Natural killer cell (primary cell): Measurements from ENCODE around the gene LTC4S. TPM values are rescaled to one million over a fixed set of nuclear protein-coding genes. Genes with fewer than 3 reads are reported as not detected.

Source experiments
- ATAC-seq, 3 donors: fragments of 150-1000 bp in 2 of 3; fragments of 200-7000 bp in 1 of 3; cut with Tn5 transposase; 1 replicate in 1 of 3; 2 replicates in 2 of 3; pipeline ENCODE4 v1.10.0; 2021; ENCODE audit warnings: mild to moderate bottlenecking in 2 of 3, moderate library complexity in 2 of 3
- DNase-seq, 2 donors: peaks; one replicate each; pipeline versions ENCODE4 v3.0.0 to v3.0.0-alpha.2; 2013 to 2021; ENCODE audit warnings: mixed read lengths in 1 of 2
- H3K27ac ChIP-seq: one replicate; pipeline ENCODE4 v1.5.1; 2013; ENCODE audit warnings: mild to moderate bottlenecking, low read length
- H3K27me3 ChIP-seq: one replicate; pipeline ENCODE4 v1.6.1; 2013; ENCODE audit warnings: low read length; ENCODE audit not compliant: control insufficient read depth, insufficient read depth
- H3K36me3 ChIP-seq: one replicate; pipeline ENCODE4 v1.6.1; 2013; ENCODE audit warnings: low read length; ENCODE audit not compliant: control insufficient read depth, insufficient read depth
- H3K4me1 ChIP-seq: one replicate; pipeline ENCODE4 v1.6.1; 2013; ENCODE audit warnings: low read length; ENCODE audit not compliant: control insufficient read depth, insufficient read depth
- H3K4me3 ChIP-seq: one replicate; pipeline ENCODE4 v1.5.1; 2013; ENCODE audit warnings: low read length
- H3K9me3 ChIP-seq: one replicate; pipeline ENCODE4 v1.6.1; 2013; ENCODE audit warnings: low read length; ENCODE audit not compliant: control insufficient read depth, insufficient read depth
- H3K27ac Mint-ChIP-seq, 2 donors: one replicate each; pipeline ENCODE4 v1.8.0; 2022; ENCODE audit warnings: mild to moderate bottlenecking in 2 of 2, mixed read lengths in 2 of 2, moderate library complexity in 1 of 2
- H3K27me3 Mint-ChIP-seq, 2 donors: one replicate each; pipeline ENCODE4 v1.8.0; 2022; ENCODE audit warnings: low read depth in 2 of 2, mixed read lengths in 2 of 2
- H3K36me3 Mint-ChIP-seq: one replicate; pipeline ENCODE4 v1.8.0; 2022; ENCODE audit warnings: mixed read lengths
- H3K4me1 Mint-ChIP-seq, 2 donors: one replicate each; pipeline ENCODE4 v1.8.0; 2022; ENCODE audit warnings: mixed read lengths in 2 of 2
- H3K4me3 Mint-ChIP-seq: one replicate; pipeline ENCODE4 v1.8.0; 2022; ENCODE audit warnings: mild to moderate bottlenecking, moderate library complexity, mixed read lengths
- H3K9me3 Mint-ChIP-seq, 2 donors: one replicate each; pipeline ENCODE4 v1.8.0; 2022; ENCODE audit warnings: mixed read lengths in 2 of 2
- WGBS: methylation state at CpG from one replicate; pipeline ENCODE4 v1.1.7; 2013; ENCODE audit warnings: missing lambda C conversion rate; ENCODE audit not compliant: insufficient coverage; 5-methylcytosine and 5-hydroxymethylcytosine counted together
- intact Hi-C: fragments of 100-400 bp; cut with micrococcal nuclease; formaldehyde crosslinking; loops from one replicate; pipeline ENCODE4 v1.14.2; 2022
- total RNA-seq, 4 donors: library from RNA; stranded (reverse); fragments of 120-200 nt in 1 of 4; gene quantifications; one replicate each; pipeline versions ENCODE4 v1.2.3 to v1.2.4, GENCODE V29; 2013 to 2022
- TF ChIP-seq, protein P1 (sequence below): fragments of 200-600 bp; IDR thresholded peaks from one replicate; pipeline ENCODE4 v1.8.0; 2022; ENCODE audit warnings: antibody characterized with exemption

Gene LTC4S
- total RNA-seq, 3 donors from 2014 or later (not counting 1 experiment from before 2014, with no cell fraction given), result 3.0 to 5.4 (median 3.5) TPM

DNA sequence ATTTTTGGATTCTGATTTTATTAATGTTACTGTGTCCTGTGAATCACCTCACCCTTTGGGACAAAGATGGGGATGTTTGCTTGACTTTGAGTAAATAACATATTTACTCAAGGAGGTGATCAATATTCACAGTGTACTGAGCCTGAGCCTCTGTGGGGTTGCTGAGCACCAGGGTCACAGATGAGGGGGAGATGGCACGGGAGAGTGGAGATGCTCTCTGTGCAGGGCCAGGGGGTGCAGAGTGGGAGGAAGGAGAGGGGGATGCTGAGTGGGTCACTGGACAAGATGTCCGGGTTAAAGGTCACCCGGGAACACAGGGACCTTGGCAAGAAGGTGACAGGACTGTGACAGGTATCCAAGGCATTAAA, 30.9 kb downstream of the LTC4S start:
- H3K4me3 Mint-ChIP-seq, result peak overlapping the region; percentile 53
- 97% methylated on average over 3 of the region's 3 CpGs for WGBS
- peak overlapping the region; percentile 52 to 98 for H3K27ac Mint-ChIP-seq
- ATAC-seq (no peak), DNase-seq (no peak)
- H3K4me1 Mint-ChIP-seq, result peaks cover 59 to 60% of the 10 kb centered on the region in 2 donors
- peaks cover 19% of the 10 kb centered on the region for H3K36me3 Mint-ChIP-seq
- H3K9me3 ChIP-seq, result no peaks in the 10 kb centered on the region
- H3K9me3 Mint-ChIP-seq, result no peaks in the 10 kb centered on the region
- no peaks in the 10 kb centered on the region for H3K27me3 ChIP-seq
- intact Hi-C loops, result no loop called here
- H3K4me3 ChIP-seq, result no peak overlapping the region
- peaks cover 56% of the 10 kb centered on the region for H3K36me3 ChIP-seq
- no peak overlapping the region for H3K27ac ChIP-seq
- H3K4me1 ChIP-seq, result peaks cover 40% of the 10 kb centered on the region
- H3K27me3 Mint-ChIP-seq, result no peaks in the 10 kb centered on the region
- TF ChIP-seq, protein P1, sequence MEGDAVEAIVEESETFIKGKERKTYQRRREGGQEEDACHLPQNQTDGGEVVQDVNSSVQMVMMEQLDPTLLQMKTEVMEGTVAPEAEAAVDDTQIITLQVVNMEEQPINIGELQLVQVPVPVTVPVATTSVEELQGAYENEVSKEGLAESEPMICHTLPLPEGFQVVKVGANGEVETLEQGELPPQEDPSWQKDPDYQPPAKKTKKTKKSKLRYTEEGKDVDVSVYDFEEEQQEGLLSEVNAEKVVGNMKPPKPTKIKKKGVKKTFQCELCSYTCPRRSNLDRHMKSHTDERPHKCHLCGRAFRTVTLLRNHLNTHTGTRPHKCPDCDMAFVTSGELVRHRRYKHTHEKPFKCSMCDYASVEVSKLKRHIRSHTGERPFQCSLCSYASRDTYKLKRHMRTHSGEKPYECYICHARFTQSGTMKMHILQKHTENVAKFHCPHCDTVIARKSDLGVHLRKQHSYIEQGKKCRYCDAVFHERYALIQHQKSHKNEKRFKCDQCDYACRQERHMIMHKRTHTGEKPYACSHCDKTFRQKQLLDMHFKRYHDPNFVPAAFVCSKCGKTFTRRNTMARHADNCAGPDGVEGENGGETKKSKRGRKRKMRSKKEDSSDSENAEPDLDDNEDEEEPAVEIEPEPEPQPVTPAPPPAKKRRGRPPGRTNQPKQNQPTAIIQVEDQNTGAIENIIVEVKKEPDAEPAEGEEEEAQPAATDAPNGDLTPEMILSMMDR, result no peak

GRCh38 chr5:179825655-179826182, 31.9 kb downstream of the LTC4S start:
- peak in 1 of 2 donors; percentile 7 for DNase-seq
- Histone ChIP-seq H3K27me3 (no peaks in the 10 kb centered on the region), H3K36me3 (peaks cover 65% of the 10 kb centered on the region), H3K9me3 (no peaks in the 10 kb centered on the region), H3K4me3 (no peak overlapping the region), H3K4me1 (peaks cover 31% of the 10 kb centered on the region), H3K27ac (no peak overlapping the region)
- WGBS, result 96% methylated on average over 13 of the region's 13 CpGs
- Mint-ChIP-seq H3K9me3 (no peaks in the 10 kb centered on the region), H3K27ac (peak overlapping the region; percentile 47 to 98), H3K27me3 (no peaks in the 10 kb centered on the region), H3K4me1 (peaks cover 51 to 52% of the 10 kb centered on the region in 2 donors), H3K36me3 (peaks cover 23% of the 10 kb centered on the region), H3K4me3 (no peak overlapping the region)
- intact Hi-C loops, result no loop called here
- ATAC-seq, result no peak
- TF ChIP-seq, protein P1, result no peak

- Mint-ChIP-seq H3K27ac (peak overlapping the region; percentile 65 to 77), H3K36me3 (peaks cover 23% of the 10 kb centered on the region), H3K4me3 (peak overlapping the region; percentile 25), H3K9me3 (no peaks in the 10 kb centered on the region), H3K4me1 (peaks cover 36 to 38% of the 10 kb centered on the region in 2 donors), H3K27me3 (no peaks in the 10 kb centered on the region)
- Histone ChIP-seq H3K27me3 (no peaks in the 10 kb centered on the region), H3K4me3 (no peak overlapping the region), H3K36me3 (peaks cover 78% of the 10 kb centered on the region), H3K27ac (no peak overlapping the region), H3K4me1 (peaks cover 21% of the 10 kb centered on the region), H3K9me3 (no peaks in the 10 kb centered on the region)
- intact Hi-C loops, result no loop called here
- 62% methylated on average over 9 of the region's 9 CpGs for WGBS
- ATAC-seq (peak; percentile 9 to 49 (median 37)), DNase-seq (peak in 1 of 2 donors; percentile 29)
- TF ChIP-seq, protein P1, result no peak
Measured at GRCh38 chr5:179827680-179828079, 33.9 kb downstream of the LTC4S start.
